HUES48 (cell line): ENCODE measurements around the gene GRIK1.

Experiments
- H3K27ac ChIP-seq: one replicate; pipeline ENCODE4 v1.7.0; 2013; ENCODE audit warnings: low read depth, low read length, inconsistent platforms
- H3K27me3 ChIP-seq: 2 replicates; pipeline ENCODE4 v1.6.1; 2013; ENCODE audit warnings: mild to moderate bottlenecking, low read length; ENCODE audit not compliant: control insufficient read depth, insufficient read depth
- H3K36me3 ChIP-seq: 2 replicates; pipeline ENCODE4 v1.6.1; 2013; ENCODE audit warnings: low read length; ENCODE audit not compliant: control insufficient read depth, insufficient read depth
- H3K4me1 ChIP-seq: 2 replicates; pipeline ENCODE4 v1.6.1; 2013; ENCODE audit warnings: mild to moderate bottlenecking, low read length; ENCODE audit not compliant: control insufficient read depth, insufficient read depth
- H3K4me3 ChIP-seq: 2 replicates; pipeline ENCODE4 v1.5.1; 2013; ENCODE audit warnings: mild to moderate bottlenecking, low read depth, low read length
- H3K9ac ChIP-seq: 2 replicates; pipeline ENCODE4 v1.6.1; 2013; ENCODE audit warnings: mild to moderate bottlenecking, low read depth, low read length, moderate library complexity
- H3K9me3 ChIP-seq: 2 replicates; pipeline ENCODE4 v1.6.1; 2013; ENCODE audit warnings: low read length; ENCODE audit not compliant: control insufficient read depth, insufficient read depth

GRIK1 gene

GRCh38 chr21:29509121-29509520, 430.7 kb downstream of the GRIK1 start:
- Histone ChIP-seq H3K9ac (no peak overlapping the region), H3K27me3 (no peaks in the 10 kb centered on the region), H3K36me3 (no peaks in the 10 kb centered on the region), H3K27ac (no peak overlapping the region), H3K4me1 (no peaks in the 10 kb centered on the region), H3K9me3 (no peaks in the 10 kb centered on the region), H3K4me3 (no peak overlapping the region)

GRCh38 chr21:29508301-29508700, 431.5 kb downstream of the GRIK1 start:
- Histone ChIP-seq H3K27me3 (no peaks in the 10 kb centered on the region), H3K9ac (no peak overlapping the region), H3K9me3 (no peaks in the 10 kb centered on the region), H3K4me3 (no peak overlapping the region), H3K36me3 (no peaks in the 10 kb centered on the region), H3K4me1 (no peaks in the 10 kb centered on the region), H3K27ac (no peak overlapping the region)

- Histone ChIP-seq H3K9me3 (no peaks in the 10 kb centered on the region), H3K9ac (no peak overlapping the region), H3K4me3 (no peak overlapping the region), H3K27me3 (no peaks in the 10 kb centered on the region), H3K4me1 (no peaks in the 10 kb centered on the region), H3K27ac (no peak overlapping the region), H3K36me3 (no peaks in the 10 kb centered on the region)
These were observed 432.8 kb downstream of the GRIK1 start for GRCh38 chr21:29506947-29507346.

- no peak overlapping the region for H3K4me3 ChIP-seq
- no peaks in the 10 kb centered on the region for H3K27me3 ChIP-seq
- H3K9ac ChIP-seq, result no peak overlapping the region
- no peak overlapping the region for H3K27ac ChIP-seq
- no peaks in the 10 kb centered on the region for H3K36me3 ChIP-seq
- H3K9me3 ChIP-seq, result no peaks in the 10 kb centered on the region
- no peaks in the 10 kb centered on the region for H3K4me1 ChIP-seq
These were observed 433.6 kb downstream of the GRIK1 start for GRCh38 chr21:29506214-29506613.

- H3K36me3 ChIP-seq, result no peaks in the 10 kb centered on the region
- no peaks in the 10 kb centered on the region for H3K9me3 ChIP-seq
- no peak overlapping the region for H3K4me3 ChIP-seq
- H3K27me3 ChIP-seq, result no peaks in the 10 kb centered on the region
- no peak overlapping the region for H3K9ac ChIP-seq
- no peaks in the 10 kb centered on the region for H3K4me1 ChIP-seq
- H3K27ac ChIP-seq, result no peak overlapping the region
These were observed 435.0 kb downstream of the GRIK1 start for GRCh38 chr21:29504751-29505321.

- Histone ChIP-seq H3K4me1 (no peaks in the 10 kb centered on the region), H3K9ac (no peak overlapping the region), H3K4me3 (no peak overlapping the region), H3K27me3 (no peaks in the 10 kb centered on the region), H3K27ac (no peak overlapping the region), H3K36me3 (no peaks in the 10 kb centered on the region), H3K9me3 (peaks cover 12% of the 10 kb centered on the region)
These were observed 438.3 kb downstream of the GRIK1 start for GRCh38 chr21:29501451-29501850.

GRCh38 chr21:29499734-29500343, 440.0 kb downstream of the GRIK1 start:
- H3K27ac ChIP-seq, result no peak overlapping the region
- no peaks in the 10 kb centered on the region for H3K27me3 ChIP-seq
- H3K9ac ChIP-seq, result no peak overlapping the region
- H3K9me3 ChIP-seq, result peaks cover 12% of the 10 kb centered on the region
- no peaks in the 10 kb centered on the region for H3K36me3 ChIP-seq
- H3K4me3 ChIP-seq, result no peak overlapping the region
- no peaks in the 10 kb centered on the region for H3K4me1 ChIP-seq

GRCh38 chr21:29499229-29499628, 440.6 kb downstream of the GRIK1 start:
- Histone ChIP-seq H3K36me3 (no peaks in the 10 kb centered on the region), H3K4me1 (no peaks in the 10 kb centered on the region), H3K9me3 (peaks cover 12% of the 10 kb centered on the region), H3K9ac (no peak overlapping the region), H3K27ac (no peak overlapping the region), H3K27me3 (no peaks in the 10 kb centered on the region), H3K4me3 (no peak overlapping the region)

- Histone ChIP-seq H3K4me3 (no peak overlapping the region), H3K27ac (no peak overlapping the region), H3K4me1 (no peaks in the 10 kb centered on the region), H3K9ac (no peak overlapping the region), H3K9me3 (peaks cover 12% of the 10 kb centered on the region), H3K36me3 (no peaks in the 10 kb centered on the region), H3K27me3 (no peaks in the 10 kb centered on the region)
These were observed 443.5 kb downstream of the GRIK1 start for GRCh38 chr21:29496337-29496736.

GRCh38 chr21:29490016-29490415, 449.8 kb downstream of the GRIK1 start:
- Histone ChIP-seq H3K27ac (no peak overlapping the region), H3K36me3 (no peaks in the 10 kb centered on the region), H3K9me3 (no peaks in the 10 kb centered on the region), H3K4me3 (no peak overlapping the region), H3K4me1 (peaks cover 26% of the 10 kb centered on the region), H3K9ac (no peak overlapping the region), H3K27me3 (no peaks in the 10 kb centered on the region)

- Histone ChIP-seq H3K27me3 (no peaks in the 10 kb centered on the region), H3K9me3 (no peaks in the 10 kb centered on the region), H3K9ac (no peak overlapping the region), H3K27ac (no peak overlapping the region), H3K4me1 (peaks cover 26% of the 10 kb centered on the region), H3K36me3 (no peaks in the 10 kb centered on the region), H3K4me3 (no peak overlapping the region)
These were observed 452.6 kb downstream of the GRIK1 start for GRCh38 chr21:29487154-29487553.
